AG04449 (cell line): ENCODE measurements around the gene KIF6.
"Not testable (repeated sequence)": the region's sequence is repeated elsewhere in the genome, so short reads cannot be mapped to it uniquely, and the experiment has no call there.

Experiments
- CTCF ChIA-PET: fragments of 350-600 bp; formaldehyde crosslinking; extraction: SDS; loops from one replicate; lab custom pipeline; 2021; ENCODE audit warnings: antibody characterized with exemption; lab: Yijun Ruan, JAX
- POLR2A ChIA-PET: fragments of 400-600, 350-600 bp; formaldehyde crosslinking; extraction: SDS; loops from one replicate; lab custom pipeline; 2020; ENCODE audit warnings: antibody characterized with exemption, inconsistent platforms; lab: Yijun Ruan, JAX
- DNase-seq: peaks from one replicate; pipeline ENCODE4 v3.0.0-alpha.2; 2010; ENCODE audit warnings: low read depth, low spot score
- H3K4me3 ChIP-seq: 2 replicates; pipeline ENCODE4 v1.5.1; 2011; ENCODE audit warnings: low read depth, mild to moderate bottlenecking, control low read depth, low read length
- CTCF ChIP-seq: IDR thresholded peaks from one replicate; pipeline ENCODE4 v1.5.1; 2011; ENCODE audit warnings: mild to moderate bottlenecking, moderate library complexity, low read length, control low read depth, inconsistent platforms; ENCODE audit not compliant: insufficient read depth; ENCODE audit errors: missing control alignments

Gene KIF6

GRCh38 chr6:39493174-39493573 lies 232.0 kb downstream of the KIF6 start:
- no peak overlapping the region for H3K4me3 ChIP-seq
- DNase-seq = no peak
- ChIA-PET CTCF (no interaction called here), POLR2A (no interaction called here)
- TF ChIP-seq CTCF = no peak

GRCh38 chr6:39490108-39490507 lies 235.1 kb downstream of the KIF6 start:
- ChIA-PET CTCF (no interaction called here), POLR2A (no interaction called here)
- no peak overlapping the region for H3K4me3 ChIP-seq
- TF ChIP-seq CTCF = no peak
- DNase-seq = no peak

- DNase-seq = no peak
- CTCF ChIA-PET = no interaction called here
- TF ChIP-seq CTCF = no peak
Measured at GRCh38 chr6:39488255-39488879, 236.8 kb downstream of the KIF6 start.

GRCh38 chr6:39484276-39484675 lies 240.9 kb downstream of the KIF6 start:
- DNase-seq = no peak
- TF ChIP-seq CTCF = no peak
- ChIA-PET POLR2A (no interaction called here), CTCF (no interaction called here)
- H3K4me3 ChIP-seq = no peak overlapping the region

More at GRCh38 chr6:39488255-39488879, 236.8 kb downstream of the KIF6 start:
- no peak overlapping the region for H3K4me3 ChIP-seq
- POLR2A ChIA-PET = no interaction called here

GRCh38 chr6:39479819-39480218 lies 245.4 kb downstream of the KIF6 start:
- DNase-seq, H3K4me3 ChIP-seq, CTCF ChIA-PET, POLR2A ChIA-PET: not testable (repeated sequence)

- POLR2A ChIA-PET = no interaction called here
- H3K4me3 ChIP-seq = no peak overlapping the region
- CTCF ChIA-PET = no interaction called here
- DNase-seq = no peak
- TF ChIP-seq CTCF = no peak
Measured at GRCh38 chr6:39476670-39477069, 248.5 kb downstream of the KIF6 start.

GRCh38 chr6:39476151-39476550 lies 249.1 kb downstream of the KIF6 start:
- TF ChIP-seq CTCF = no peak
- CTCF ChIA-PET = no interaction called here

More at GRCh38 chr6:39476151-39476550, 249.1 kb downstream of the KIF6 start:
- POLR2A ChIA-PET = no interaction called here
- no peak for DNase-seq
- no peak overlapping the region for H3K4me3 ChIP-seq
